GM10847 (cell line): Measurements from ENCODE around the gene THAP7.

Source experiments
- POLR2A ChIP-seq: IDR thresholded peaks from 2 replicates; pipeline ENCODE4 v1.6.1; 2011; ENCODE audit not compliant: insufficient read length; ENCODE audit errors: extremely low read depth

The THAP7 gene

GRCh38 chr22:21022507-21022906, 20.6 kb upstream of the THAP7 start:
- TF ChIP-seq POLR2A, result no peak

- no peak for TF ChIP-seq POLR2A
Measured at GRCh38 chr22:21020802-21021429, 19.0 kb upstream of the THAP7 start.

- TF ChIP-seq POLR2A, result no peak
Measured at GRCh38 chr22:21018314-21018713, 16.4 kb upstream of the THAP7 start.

- TF ChIP-seq POLR2A, result no peak
Measured at GRCh38 chr22:21016644-21017420, 14.9 kb upstream of the THAP7 start.

- no peak for TF ChIP-seq POLR2A
Measured at GRCh38 chr22:21015466-21016006, 13.6 kb upstream of the THAP7 start.

GRCh38 chr22:21014726-21015465, 13.0 kb upstream of the THAP7 start, which contains the start of gene P2RX6:
Gene P2RX6, plus strand, starts transcription at chr22:21015165. Its CDS starts 10 bp downstream, at chr22:21015175.
- TF ChIP-seq POLR2A, result no peak

GRCh38 chr22:21014202-21014725, 12.3 kb upstream of the THAP7 start:
- TF ChIP-seq POLR2A, result no peak

GRCh38 chr22:21013657-21014201, 11.8 kb upstream of the THAP7 start:
- no peak for TF ChIP-seq POLR2A

GRCh38 chr22:21012446-21013407, 10.8 kb upstream of the THAP7 start:
- TF ChIP-seq POLR2A, result no peak

GRCh38 chr22:21010426-21011113, 8.7 kb upstream of the THAP7 start:
- TF ChIP-seq POLR2A, result no peak

GRCh38 chr22:21009638-21010425, 7.9 kb upstream of the THAP7 start:
- no peak for TF ChIP-seq POLR2A

- TF ChIP-seq POLR2A, result no peak
Measured at GRCh38 chr22:21003782-21004181, 1.9 kb upstream of the THAP7 start.
